Stimulated activated naive B cell treated with anti-CD40 and anti-IgM and Interleukin-4, amounts not matched to agents 10 μg/mL and 1 μg/mL and 100 μg/mL, for 72 hours (primary cell): ENCODE measurements around the gene APOE.

Experiments
- ATAC-seq, 2 donors: fragments of 150-1000 bp; cut with Tn5 transposase; replicated peaks; 2 replicates each; pipeline ENCODE4 v1.10.0; 2021; ENCODE audit warnings: moderate library complexity in 1 of 2
- DNase-seq: peaks from one replicate; pipeline ENCODE4 v3.0.0; 2021
- H3K27ac Mint-ChIP-seq: one replicate; pipeline ENCODE4 v1.8.0; 2022; ENCODE audit warnings: mild to moderate bottlenecking, mixed read lengths
- H3K27me3 Mint-ChIP-seq, 2 donors: one replicate each; pipeline ENCODE4 v1.8.0; 2022; ENCODE audit warnings: mixed read lengths in 2 of 2
- H3K36me3 Mint-ChIP-seq, 2 donors: one replicate each; pipeline ENCODE4 v1.8.0; 2022; ENCODE audit warnings: mixed read lengths in 2 of 2, mild to moderate bottlenecking in 1 of 2
- H3K4me1 Mint-ChIP-seq, 2 donors: one replicate each; pipeline ENCODE4 v1.8.0; 2022; ENCODE audit warnings: mixed read lengths in 2 of 2, mild to moderate bottlenecking in 1 of 2
- H3K4me3 Mint-ChIP-seq, 2 donors: one replicate each; pipeline ENCODE4 v1.8.0; 2022; ENCODE audit warnings: mild to moderate bottlenecking in 2 of 2, mixed read lengths in 2 of 2, moderate library complexity in 1 of 2
- H3K9me3 Mint-ChIP-seq, 2 donors: one replicate each; pipeline ENCODE4 v1.8.0; 2022; ENCODE audit warnings: mixed read lengths in 2 of 2, mild to moderate bottlenecking in 1 of 2

The APOE gene

DNA sequence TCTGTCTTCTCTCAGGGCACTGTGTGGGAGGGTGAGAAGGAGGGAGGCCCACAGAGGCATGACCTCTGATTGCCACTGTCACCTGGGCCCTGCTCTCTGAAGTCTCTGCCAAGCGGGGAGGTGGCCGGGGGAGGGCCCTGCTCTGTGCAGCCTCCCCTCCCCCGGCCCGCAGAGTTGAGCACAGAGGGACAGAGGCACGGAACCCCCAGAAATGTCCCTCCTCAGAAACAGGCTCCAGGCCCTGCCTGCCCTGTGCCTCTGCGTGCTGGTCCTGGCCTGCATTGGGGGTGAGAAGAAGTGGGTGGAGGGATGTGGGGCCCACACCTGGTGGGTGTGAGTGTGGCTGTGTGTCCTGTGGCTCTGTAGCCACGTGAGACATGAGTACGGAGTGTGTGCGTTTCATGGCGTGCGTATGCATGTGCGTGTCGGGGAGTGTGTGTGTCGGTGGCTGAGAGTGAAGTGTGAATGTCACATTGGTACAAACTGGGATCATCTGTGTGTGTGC is 36.5 kb downstream of the APOE start, which contains the start of gene APOC4:
TSS of gene APOC4 (plus strand) at position 171 of the 505 bp plus-strand sequence. CDS start at position 212, 41 bp downstream.
- Mint-ChIP-seq H3K4me3 (no peak within 1 kb of the TSS), H3K9me3 (no peaks in the 10 kb centered on the region), H3K27ac (no peak within 1 kb of the TSS), H3K27me3 (no peaks in the 10 kb centered on the region), H3K4me1 (peaks cover 15 to 31% of the 10 kb centered on the region in 2 donors), H3K36me3 (peaks cover 0 to 5% of the 10 kb centered on the region in 2 donors)
- DNase-seq (no peak), ATAC-seq (no peak)

DNA sequence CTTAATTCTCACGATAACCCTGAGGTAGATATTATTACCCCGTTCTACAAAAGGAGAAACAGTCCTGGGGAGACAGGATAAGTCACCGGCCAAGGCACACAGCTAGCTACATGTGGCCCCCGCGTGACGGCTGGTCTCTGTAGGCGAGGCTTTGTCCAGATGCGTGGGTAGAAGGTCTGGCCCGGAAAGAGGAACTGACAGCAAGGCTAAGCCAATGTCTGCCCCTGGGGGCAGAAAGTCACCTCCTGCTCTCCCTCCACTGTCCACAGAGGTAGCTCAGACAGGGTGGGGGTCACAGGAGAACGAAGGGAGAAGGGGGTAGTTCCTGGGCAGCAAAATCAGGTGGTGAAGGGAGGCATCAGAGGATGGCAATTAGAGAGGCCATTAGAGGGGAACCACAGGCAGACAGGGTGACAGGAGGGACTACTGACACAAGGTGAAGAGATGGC is 38.2 kb downstream of the APOE start:
- ATAC-seq (peak; percentile 97), DNase-seq (peak; percentile 72)
- Mint-ChIP-seq H3K4me1 (peaks cover 15 to 36% of the 10 kb centered on the region in 2 donors), H3K36me3 (peaks cover 0 to 9% of the 10 kb centered on the region in 2 donors), H3K9me3 (no peaks in the 10 kb centered on the region), H3K4me3 (peak overlapping the region; percentile 41 to 64), H3K27me3 (no peaks in the 10 kb centered on the region), H3K27ac (peak overlapping the region; percentile 97)

- Mint-ChIP-seq H3K36me3 (peaks cover 0 to 9% of the 10 kb centered on the region in 2 donors), H3K27me3 (no peaks in the 10 kb centered on the region), H3K9me3 (no peaks in the 10 kb centered on the region), H3K4me1 (peaks cover 16 to 40% of the 10 kb centered on the region in 2 donors), H3K27ac (peak overlapping the region; percentile 70), H3K4me3 (no peak overlapping the region)
- no peak for DNase-seq
- no peak for ATAC-seq
Measured at GRCh38 chr19:44947041-44947581, 41.5 kb downstream of the APOE start.

GRCh38 chr19:44948237-44948636 is 42.6 kb downstream of the APOE start:
- Mint-ChIP-seq H3K4me3 (no peak overlapping the region), H3K36me3 (peaks cover 0 to 9% of the 10 kb centered on the region in 2 donors), H3K9me3 (no peaks in the 10 kb centered on the region), H3K4me1 (peaks cover 12 to 35% of the 10 kb centered on the region in 2 donors), H3K27me3 (no peaks in the 10 kb centered on the region), H3K27ac (peak overlapping the region; percentile 52)
- ATAC-seq (no peak), DNase-seq (no peak)

- H3K4me3 Mint-ChIP-seq = no peak overlapping the region
- no peaks in the 10 kb centered on the region for H3K27me3 Mint-ChIP-seq
- H3K9me3 Mint-ChIP-seq = no peaks in the 10 kb centered on the region
- DNase-seq = no peak
- peaks cover 0 to 6% of the 10 kb centered on the region in 2 donors for H3K36me3 Mint-ChIP-seq
- peak overlapping the region; percentile 52 for H3K27ac Mint-ChIP-seq
- H3K4me1 Mint-ChIP-seq = peaks cover 11 to 34% of the 10 kb centered on the region in 2 donors
- no peak for ATAC-seq
Measured at GRCh38 chr19:44948763-44949374, 43.3 kb downstream of the APOE start.

DNA sequence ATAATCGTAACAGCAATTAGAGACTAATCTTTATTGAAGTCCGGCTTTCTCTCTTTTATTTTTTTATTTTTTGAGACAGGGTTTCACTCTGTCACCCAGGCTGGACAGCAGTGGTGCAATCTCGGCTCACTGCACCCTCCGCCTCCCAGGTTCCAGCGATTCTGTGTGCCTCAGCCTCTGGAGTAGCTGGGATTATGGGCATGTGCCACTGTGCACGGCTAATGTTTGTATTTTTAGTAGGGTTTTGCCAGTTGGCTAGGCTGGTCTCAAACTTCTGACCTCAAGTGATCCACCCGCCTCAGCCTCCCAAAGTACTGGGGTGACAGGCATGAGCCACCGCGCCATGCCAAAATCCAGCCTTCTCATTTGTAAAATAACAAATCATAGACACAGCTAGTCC is 44.0 kb downstream of the APOE start:
- Mint-ChIP-seq H3K9me3 (no peaks in the 10 kb centered on the region), H3K27me3 (no peaks in the 10 kb centered on the region), H3K4me3 (no peak overlapping the region), H3K27ac (no peak overlapping the region), H3K4me1 (peaks cover 5 to 34% of the 10 kb centered on the region in 2 donors), H3K36me3 (peaks cover 0 to 4% of the 10 kb centered on the region in 2 donors)
- ATAC-seq (no peak), DNase-seq (no peak)

DNA sequence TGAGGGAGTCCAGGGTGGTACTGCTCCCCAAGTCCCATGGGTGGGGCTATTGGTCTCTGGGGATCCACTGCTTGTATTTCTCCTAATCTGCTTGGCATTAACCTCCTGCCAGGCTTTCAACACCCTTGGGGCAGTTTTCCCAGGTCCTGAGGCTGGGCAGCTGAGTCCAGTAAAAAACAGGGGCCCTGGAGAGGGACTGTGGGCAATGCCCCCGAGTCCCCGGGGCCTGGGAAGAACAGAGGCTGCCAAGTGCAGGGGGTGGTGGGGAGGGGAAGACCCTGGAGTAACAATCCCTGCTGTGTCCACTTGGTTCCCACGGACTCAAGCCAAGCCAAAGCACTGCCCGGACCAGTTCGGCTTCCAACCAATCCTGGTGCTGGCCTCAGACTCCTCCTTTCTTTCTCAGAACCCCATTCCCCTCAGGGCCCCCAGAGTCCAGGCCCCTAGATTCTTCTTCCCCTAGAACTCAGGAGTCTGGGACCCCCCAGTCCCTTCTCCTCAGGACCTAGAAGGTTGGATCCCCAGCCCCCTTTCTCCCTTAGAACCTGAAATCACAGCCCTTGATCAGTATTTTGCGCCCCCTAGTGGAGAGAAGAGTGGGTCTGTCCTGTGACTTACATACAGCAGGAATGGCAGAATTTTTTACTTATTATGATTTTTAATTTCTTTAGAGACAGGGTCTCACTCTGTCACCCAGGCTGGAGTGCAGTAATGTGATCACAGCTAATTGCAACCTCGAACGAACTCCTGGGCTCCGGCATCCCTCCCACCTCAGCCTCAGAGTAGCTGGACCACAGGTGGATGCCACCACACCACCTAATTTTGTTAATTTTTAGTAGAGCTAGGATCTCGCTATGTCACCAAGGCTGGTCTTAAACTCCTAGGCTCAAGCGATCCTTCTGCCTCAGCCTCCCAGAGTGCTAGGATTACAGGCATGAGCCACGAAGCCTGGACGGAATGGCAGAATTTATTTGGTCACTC is 45.9 kb downstream of the APOE start:
- ATAC-seq (no peak), DNase-seq (peak; percentile 34)
- no peaks in the 10 kb centered on the region for H3K9me3 Mint-ChIP-seq
- H3K27ac Mint-ChIP-seq = peak overlapping the region; percentile 47
- no peaks in the 10 kb centered on the region for H3K27me3 Mint-ChIP-seq
- H3K36me3 Mint-ChIP-seq = peaks cover 0 to 4% of the 10 kb centered on the region in 2 donors
- H3K4me3 Mint-ChIP-seq = no peak overlapping the region
- H3K4me1 Mint-ChIP-seq = peaks cover 12 to 31% of the 10 kb centered on the region in 2 donors

DNA sequence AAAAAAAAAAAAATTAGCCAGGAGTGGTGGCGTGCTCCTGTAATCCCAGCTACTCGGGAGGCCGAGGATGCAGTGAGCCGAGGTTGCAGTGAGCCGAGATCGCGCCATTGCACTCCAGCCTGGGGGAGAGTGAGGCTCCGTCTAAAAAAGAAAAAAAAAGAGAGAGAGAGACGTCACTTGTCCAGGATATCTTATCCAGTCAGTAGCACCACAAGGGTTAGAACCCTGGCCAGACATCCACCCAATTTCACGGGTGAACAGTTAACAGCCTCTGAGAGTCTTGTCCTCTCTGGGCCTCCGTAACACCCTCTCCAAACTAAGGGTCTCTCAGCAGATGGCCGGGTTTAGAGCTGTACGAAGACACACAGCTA is 48.7 kb downstream of the APOE start:
- Mint-ChIP-seq H3K4me3 (peak overlapping the region; percentile 95 to 98), H3K9me3 (no peaks in the 10 kb centered on the region), H3K27me3 (no peaks in the 10 kb centered on the region), H3K36me3 (peaks cover 0 to 7% of the 10 kb centered on the region in 2 donors), H3K27ac (peak overlapping the region; percentile 99), H3K4me1 (peaks cover 29 to 45% of the 10 kb centered on the region in 2 donors)
- no peak for DNase-seq
- ATAC-seq = peak; percentile 25 to 32

DNA sequence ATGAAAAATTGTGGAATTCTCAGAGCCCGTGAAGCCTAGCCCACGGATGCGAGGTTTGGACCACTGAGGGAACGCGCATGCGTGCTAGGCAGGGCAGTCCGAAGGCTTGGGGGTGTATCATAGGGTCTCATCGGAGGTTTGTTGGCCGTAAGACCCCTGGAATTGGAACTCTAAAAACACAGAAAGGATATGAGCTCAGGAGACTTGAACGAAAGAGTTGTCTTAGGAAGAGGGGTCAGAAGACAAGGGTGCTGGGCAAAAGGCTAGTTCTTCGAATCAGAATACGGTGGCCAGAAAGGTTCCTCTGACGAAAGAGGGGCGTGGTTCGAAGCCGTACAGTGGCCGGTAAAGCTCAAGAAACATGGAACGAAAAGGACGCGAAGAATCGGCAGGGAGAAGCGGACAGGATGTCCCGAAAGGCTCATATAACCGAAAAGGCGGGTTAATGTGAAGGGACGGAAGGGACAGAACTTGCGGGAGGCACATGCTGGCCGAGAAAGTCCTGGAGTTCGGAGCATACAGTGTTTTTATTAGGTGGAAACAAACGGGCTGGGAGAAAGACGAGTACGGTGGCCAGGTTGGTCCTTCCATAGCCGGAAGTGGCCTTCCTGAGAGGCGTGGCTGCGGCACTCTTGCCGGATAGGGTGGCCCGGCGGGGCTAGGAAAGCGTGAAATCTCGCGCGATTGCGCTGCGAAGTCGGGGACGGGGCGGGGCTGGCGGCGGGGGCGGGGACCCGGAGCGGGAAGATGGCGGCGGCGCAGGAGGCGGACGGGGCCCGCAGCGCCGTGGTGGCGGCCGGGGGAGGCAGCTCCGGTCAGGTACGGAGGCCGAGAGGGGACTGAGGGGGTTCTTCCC is 49.3 kb downstream of the APOE start, which contains the start of gene CLPTM1:
TSS of gene CLPTM1 (plus strand) at position 732 of the 856 bp plus-strand sequence. CDS start at position 748, 16 bp downstream.
- Mint-ChIP-seq H3K4me3 (peak within 1 kb of the TSS; percentile 95 to 98), H3K4me1 (peaks cover 34 to 52% of the 10 kb centered on the region in 2 donors), H3K27ac (peak within 1 kb of the TSS; percentile 99)

DNA sequence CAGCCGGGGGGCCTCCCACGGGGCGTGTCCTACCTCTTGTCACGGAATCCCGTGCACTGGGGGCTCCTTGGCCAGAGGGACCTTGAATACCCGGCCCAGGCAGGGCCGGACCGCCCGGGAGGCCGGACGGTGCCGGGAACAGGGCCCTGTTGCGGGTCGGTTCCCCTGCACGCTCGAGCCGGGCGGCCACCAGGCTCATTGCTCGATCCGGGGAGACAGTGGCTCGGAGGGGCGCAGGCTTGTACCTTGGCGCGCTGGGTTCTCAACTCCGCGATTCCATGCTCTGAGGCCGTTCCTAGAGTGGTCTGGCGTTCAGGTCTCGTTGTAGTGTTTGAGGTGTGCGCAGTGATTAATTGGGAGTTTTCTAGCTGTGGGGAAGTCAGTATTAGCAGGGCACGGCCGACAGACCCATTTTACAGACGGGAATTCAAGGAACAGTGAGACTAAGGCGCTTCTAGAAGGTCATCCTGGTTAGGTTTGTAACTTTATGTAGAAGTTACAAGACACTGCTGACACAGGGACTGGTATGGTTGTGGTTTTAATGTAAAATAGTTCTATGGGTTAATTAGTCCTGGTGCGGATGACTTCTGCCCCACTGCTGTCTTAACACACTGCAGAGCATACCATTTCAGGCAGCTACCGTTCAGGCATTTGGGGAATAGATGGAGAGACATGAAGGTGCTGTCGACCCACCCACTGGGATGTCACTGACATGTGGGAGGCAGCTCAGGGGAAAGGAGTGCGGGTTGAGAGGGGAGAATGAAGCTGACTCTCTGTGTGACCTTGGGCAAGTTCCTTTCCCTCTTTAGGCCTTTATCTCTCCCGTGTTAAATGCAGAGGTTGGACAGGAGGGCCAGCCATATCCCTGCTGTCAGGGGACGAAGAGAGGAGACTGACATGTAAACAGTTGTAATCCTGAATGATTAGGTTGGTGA is 50.2 kb downstream of the APOE start:
- Mint-ChIP-seq H3K36me3 (peaks cover 9 to 18% of the 10 kb centered on the region in 2 donors), H3K27me3 (no peaks in the 10 kb centered on the region), H3K4me1 (peaks cover 43 to 61% of the 10 kb centered on the region in 2 donors), H3K27ac (peak overlapping the region; percentile 90), H3K9me3 (no peaks in the 10 kb centered on the region), H3K4me3 (peak overlapping the region; percentile 95 to 98)
- peak; percentile 28 to 29 for ATAC-seq
- DNase-seq = no peak

More for the DNA sequence above, 49.3 kb downstream of the APOE start, which contains the start of gene CLPTM1:
- Mint-ChIP-seq H3K9me3 (no peaks in the 10 kb centered on the region), H3K27me3 (no peaks in the 10 kb centered on the region), H3K36me3 (peaks cover under 1 to 10% of the 10 kb centered on the region in 2 donors)
- ATAC-seq (peak; percentile 92 to 95), DNase-seq (peak; percentile 92)

DNA sequence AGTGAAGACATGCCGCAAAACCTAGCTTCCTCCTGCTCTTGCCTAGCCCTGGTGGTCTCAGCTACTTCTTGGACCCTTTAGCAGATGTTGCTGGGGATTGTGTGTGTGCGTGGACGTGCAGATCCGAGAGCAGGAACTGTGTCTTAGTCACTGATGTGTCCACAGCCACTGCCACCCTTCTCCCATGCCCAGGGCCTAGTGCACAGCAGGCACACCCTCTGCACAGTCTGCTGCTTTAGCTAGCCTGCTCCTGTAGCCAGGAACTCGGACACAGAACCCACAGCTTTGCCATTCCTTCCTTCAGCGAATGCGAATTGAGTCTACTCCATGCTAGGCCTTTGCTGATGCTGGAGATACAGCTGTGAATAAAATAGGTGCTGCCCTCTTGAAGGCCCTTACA is 51.9 kb downstream of the APOE start:
- ATAC-seq = no peak
- DNase-seq = no peak
- Mint-ChIP-seq H3K9me3 (no peaks in the 10 kb centered on the region), H3K4me3 (peak overlapping the region; percentile 40 to 95), H3K27me3 (no peaks in the 10 kb centered on the region), H3K27ac (peak overlapping the region; percentile 83), H3K36me3 (peaks cover 11 to 28% of the 10 kb centered on the region in 2 donors), H3K4me1 (peaks cover 55 to 71% of the 10 kb centered on the region in 2 donors)

DNA sequence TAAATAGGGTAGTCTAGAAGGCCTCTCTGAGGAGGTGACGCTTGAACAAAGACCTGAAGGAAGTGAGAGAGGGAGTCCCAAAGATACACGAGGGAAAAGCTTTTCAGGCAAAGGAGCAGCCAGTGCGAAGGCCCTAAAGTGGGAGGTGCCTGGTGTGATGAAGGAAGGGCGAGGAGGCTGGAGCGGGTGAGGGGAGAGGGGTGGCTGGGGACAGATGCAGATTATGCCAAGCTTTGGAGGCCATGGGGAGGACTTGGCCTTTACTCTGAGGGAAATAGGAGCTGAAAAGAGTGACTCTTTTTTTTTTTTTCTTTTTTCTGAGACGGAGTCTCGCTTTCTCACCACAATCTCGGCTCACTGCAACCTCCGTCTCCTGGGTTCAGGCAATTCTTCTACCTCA is 52.5 kb downstream of the APOE start:
- ATAC-seq (no peak), DNase-seq (no peak)
- Mint-ChIP-seq H3K27ac (peak overlapping the region; percentile 83), H3K27me3 (no peaks in the 10 kb centered on the region), H3K4me1 (peaks cover 55 to 71% of the 10 kb centered on the region in 2 donors), H3K36me3 (peaks cover 13 to 30% of the 10 kb centered on the region in 2 donors), H3K9me3 (no peaks in the 10 kb centered on the region), H3K4me3 (peak overlapping the region in 1 of 2 donors; percentile 40)
